ENCODE results near the gene SPEM1.

DNA sequence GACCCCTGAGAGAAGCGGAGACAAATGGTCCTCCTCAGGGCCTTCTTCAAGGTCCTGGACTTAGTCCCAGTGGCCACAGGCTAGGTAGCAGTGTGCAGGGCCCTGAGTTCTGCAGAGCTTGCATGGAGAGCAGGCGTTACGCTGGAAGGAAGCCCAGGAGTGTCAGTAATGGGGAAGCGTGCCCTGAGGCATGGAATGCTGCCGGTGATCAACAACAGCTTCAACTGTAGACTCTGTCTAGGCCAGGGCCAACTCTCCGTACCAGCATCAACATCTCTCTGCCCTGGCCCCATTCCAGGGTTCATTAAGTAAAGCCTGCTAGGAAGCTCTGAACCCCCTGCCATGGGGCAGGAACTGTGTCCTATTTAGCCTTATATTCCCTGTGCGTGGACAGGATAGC, 39.8 kb upstream of the SPEM1 start:
- TF ChIP-seq CTCF (IDR thresholded peaks at IDR 0.05; ENCODE audit: insufficient read depth, low read depth, low read length) (no peak), EZH2 (IDR thresholded peaks at IDR 0.05; ENCODE audit: insufficient read depth, low read length) (no peak)

All from astrocyte (in vitro differentiated cells and primary cell).